Keratinocyte (primary cell): ENCODE results near the gene ZC3H6. TPM values are rescaled to one million over a fixed set of nuclear protein-coding genes. Genes with fewer than 3 reads are reported as not detected.

Experiments
- DNase-seq: peaks from one replicate; pipeline ENCODE4 v3.0.0-alpha.2; 2011; ENCODE audit warnings: low read depth, missing footprints, low spot score
- FAIRE-seq: peaks from 2 replicates; lab custom pipeline; 2011; peaks lifted over from hg19 to GRCh38; lab: Jason Lieb, UNC
- H2AFZ ChIP-seq: 2 replicates; pipeline ENCODE4 v1.6.0; 2012; ENCODE audit warnings: low read length, control low read depth, inconsistent platforms; ENCODE audit not compliant: control insufficient read depth
- H3K27ac ChIP-seq: 2 replicates; pipeline ENCODE4 v1.5.1; 2011; ENCODE audit warnings: low read length; ENCODE audit not compliant: control insufficient read depth, insufficient read depth
- H3K27me3 ChIP-seq: 3 replicates; pipeline ENCODE4 v1.6.0; 2011; ENCODE audit warnings: low read length; ENCODE audit not compliant: control insufficient read depth, insufficient read depth; ENCODE audit errors: extremely low read depth
- H3K36me3 ChIP-seq, 2 experiments: 2 replicates in 1 of 2; 3 replicates in 1 of 2; pipeline ENCODE4 v1.5.1; 2011; ENCODE audit warnings: low read length in 2 of 2, mild to moderate bottlenecking in 1 of 2; ENCODE audit not compliant: control insufficient read depth in 2 of 2, insufficient read depth in 2 of 2; ENCODE audit errors: extremely low read depth in 1 of 2
- H3K4me1 ChIP-seq: 3 replicates; pipeline ENCODE4 v1.5.1; 2011; ENCODE audit warnings: low read length; ENCODE audit not compliant: control insufficient read depth, insufficient read depth; ENCODE audit errors: extremely low read depth
- H3K4me2 ChIP-seq: 3 replicates; pipeline ENCODE4 v1.6.0; 2011; ENCODE audit warnings: low read depth, low read length; ENCODE audit not compliant: control insufficient read depth, insufficient read depth; ENCODE audit errors: extremely low read depth
- H3K4me3 ChIP-seq, 3 experiments: fragments of 200-600 bp in 1 of 3; sonication (generic) in 1 of 3; 2 replicates in 2 of 3; 3 replicates in 1 of 3; pipeline ENCODE4 v1.5.1; 2011 to 2016; ENCODE audit warnings: low read length in 3 of 3, mild to moderate bottlenecking in 3 of 3, control low read depth in 2 of 3, inconsistent platforms in 1 of 3, low read depth in 1 of 3, mixed read lengths in 1 of 3, mixed run types in 1 of 3, moderate library complexity in 1 of 3; ENCODE audit not compliant: control insufficient read depth in 2 of 3, insufficient read depth in 2 of 3; ENCODE audit errors: extremely low read depth in 1 of 3
- H3K79me2 ChIP-seq: 2 replicates; pipeline ENCODE4 v1.6.0; 2012; ENCODE audit warnings: low read length; ENCODE audit not compliant: control insufficient read depth, insufficient read depth
- H3K9ac ChIP-seq: 3 replicates; pipeline ENCODE4 v1.6.0; 2011; ENCODE audit warnings: low read length; ENCODE audit not compliant: control insufficient read depth, insufficient read depth; ENCODE audit errors: extremely low read depth
- H3K9me1 ChIP-seq: 3 replicates; pipeline ENCODE4 v1.6.0; 2011; ENCODE audit warnings: low read length; ENCODE audit not compliant: control insufficient read depth, insufficient read depth; ENCODE audit errors: extremely low read depth
- H3K9me3 ChIP-seq: 2 replicates; pipeline ENCODE4 v1.5.1; 2012; ENCODE audit warnings: low read depth, low read length; ENCODE audit not compliant: control insufficient read depth
- H4K20me1 ChIP-seq: 3 replicates; pipeline ENCODE4 v1.6.0; 2011; ENCODE audit warnings: low read length; ENCODE audit not compliant: control insufficient read depth, insufficient read depth; ENCODE audit errors: extremely low read depth
- CTCF ChIP-seq, 3 experiments: IDR thresholded peaks in 1 of 3; conservative IDR thresholded peaks in 1 of 3; optimal IDR thresholded peaks in 1 of 3; 2 replicates in 2 of 3; 3 replicates in 1 of 3; pipeline versions ENCODE3 to v1.5.1; 2011; ENCODE audit warnings: low read length in 3 of 3, mild to moderate bottlenecking in 3 of 3, moderate library complexity in 2 of 3, control low read depth in 1 of 3, inconsistent platforms in 1 of 3; ENCODE audit not compliant: insufficient read depth in 2 of 3; ENCODE audit errors: extremely low read depth in 1 of 3
- EZH2 ChIP-seq: IDR thresholded peaks from one replicate; pipeline ENCODE4 v1.6.1; 2012; ENCODE audit warnings: inconsistent platforms, mild to moderate bottlenecking, low read length, moderate library complexity
- dilution Hi-C: fragments of 300-500 bp; cut with MboI; formaldehyde crosslinking; loops from one replicate; pipeline ENCODE4 v1.7.0; 2020; ENCODE audit warnings: low sequenced_read_pairs; ENCODE audit not compliant: extremely low pct_ligation_motif_present
- polyA plus RNA-seq, 5 experiments: library from polyadenylated mRNA; depleted of rRNA in 3 of 5; stranded (reverse) in 3 of 5; stranded (forward) in 1 of 5; unstranded in 1 of 5; fragments of >200 nt; gene quantifications; 1 replicate in 1 of 5; 2 replicates in 3 of 5; 3 replicates in 1 of 5; pipeline versions ENCODE4 v1.2.1 to v1.2.3, GENCODE V29; 2011 to 2012; ENCODE audit warnings: missing spikeins in 2 of 5, low read depth in 1 of 5, low replicate concordance in 1 of 5

ZC3H6 gene
- polyA plus RNA-seq, 1 donor (not counting 4 experiments of a cell fraction or from before 2014, with no cell fraction given): 0.75 TPM

DNA sequence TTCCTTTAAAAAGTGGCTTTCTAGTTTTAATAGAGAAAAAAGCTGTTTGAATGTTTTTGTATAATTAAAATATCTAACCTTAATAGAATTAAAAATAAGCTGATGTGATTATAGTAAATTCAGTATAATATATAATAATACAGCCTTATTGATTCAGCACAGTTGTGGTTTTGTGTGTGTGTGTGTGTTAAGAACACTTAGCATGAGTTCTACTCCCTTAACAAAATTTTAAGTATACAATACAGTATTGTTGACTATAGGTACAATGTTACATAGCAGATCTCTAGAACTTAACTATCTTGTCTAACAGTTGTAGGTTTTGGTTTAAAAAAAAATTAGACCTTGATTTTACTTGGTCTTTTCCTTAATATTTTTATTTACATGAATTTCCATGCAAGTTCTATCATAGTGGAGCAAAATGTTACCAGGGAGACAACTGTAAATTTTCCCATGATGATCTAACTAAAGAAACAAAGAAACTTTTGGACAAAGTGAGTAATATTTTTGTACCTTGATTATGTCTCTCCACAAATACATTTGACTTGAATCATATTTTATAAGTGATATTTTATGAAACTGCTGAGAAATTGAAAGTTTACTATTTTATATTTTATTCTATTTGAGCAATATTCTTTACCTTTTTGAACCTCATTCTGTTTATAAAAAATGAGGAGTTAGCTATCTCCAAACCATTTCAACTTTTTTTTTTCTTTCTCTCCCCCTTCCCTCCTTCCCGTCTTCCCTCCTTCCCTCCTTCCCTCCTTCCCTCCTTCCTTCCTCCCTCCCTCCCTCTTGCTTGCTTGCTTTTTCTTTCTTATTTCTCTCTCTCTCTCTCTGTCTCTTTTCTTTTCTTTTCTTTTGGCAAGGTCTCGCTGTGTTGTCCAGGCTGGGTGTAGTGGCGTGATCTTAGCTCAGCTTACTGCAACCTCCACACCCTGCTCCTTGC, 46.3 kb downstream of the ZC3H6 start:
- FAIRE-seq: no peak

GRCh38 chr2:112322919-112323318, 47.5 kb downstream of the ZC3H6 start:
- no peaks in the 10 kb centered on the region for H3K9me1 ChIP-seq
- no peaks in the 10 kb centered on the region for H3K36me3 ChIP-seq
- no peak overlapping the region for H3K4me3 ChIP-seq
- no peak for TF ChIP-seq EZH2
- no peak for TF ChIP-seq CTCF (optimal IDR thresholded peaks at IDR 0.05 in 1 of 3, IDR thresholded peaks at IDR 0.05 in 1 of 3, conservative IDR thresholded peaks at IDR 0.05 in 1 of 3; ENCODE audit: extremely low read depth in 1 of 3, insufficient read depth in 2 of 3, low read length in 3 of 3)
- H2AFZ ChIP-seq: no peak overlapping the region
- DNase-seq: no peak
- dilution Hi-C loops: no loop called here
- H3K4me1 ChIP-seq: no peaks in the 10 kb centered on the region
- no peaks in the 10 kb centered on the region for H3K79me2 ChIP-seq
- no peaks in the 10 kb centered on the region for H4K20me1 ChIP-seq
- H3K9me3 ChIP-seq: no peaks in the 10 kb centered on the region
- no peak overlapping the region for H3K4me2 ChIP-seq
- FAIRE-seq: no peak
- H3K27ac ChIP-seq: no peak overlapping the region
- H3K9ac ChIP-seq: no peak overlapping the region
- H3K27me3 ChIP-seq: no peaks in the 10 kb centered on the region

More for the DNA sequence above, 46.3 kb downstream of the ZC3H6 start:
- Histone ChIP-seq H2AFZ (no peak overlapping the region), H3K9ac (no peak overlapping the region), H3K27me3 (no peaks in the 10 kb centered on the region), H3K4me1 (no peaks in the 10 kb centered on the region), H3K4me2 (no peak overlapping the region), H3K9me3 (no peaks in the 10 kb centered on the region), H4K20me1 (no peaks in the 10 kb centered on the region), H3K36me3 (no peaks in the 10 kb centered on the region), H3K27ac (no peak overlapping the region), H3K4me3 (no peak overlapping the region), H3K79me2 (no peaks in the 10 kb centered on the region), H3K9me1 (no peaks in the 10 kb centered on the region)
- TF ChIP-seq CTCF (optimal IDR thresholded peaks at IDR 0.05 in 1 of 3, IDR thresholded peaks at IDR 0.05 in 1 of 3, conservative IDR thresholded peaks at IDR 0.05 in 1 of 3; ENCODE audit: extremely low read depth in 1 of 3, insufficient read depth in 2 of 3, low read length in 3 of 3): no peak
- TF ChIP-seq EZH2: no peak
- dilution Hi-C loops: no loop called here
- no peak for DNase-seq
